Heart right ventricle (tissue), 16 donors: ENCODE results near the gene CKS2. TPM values are rescaled to one million over a fixed set of nuclear protein-coding genes. Genes with fewer than 3 reads are reported as not detected.
A peak's percentile ranks its signal among the peaks of the same experiment; 100 is the strongest.

Experiments
- ATAC-seq, 8 donors: fragments of 200-7000 bp; cut with Tn5 transposase; one replicate each; pipeline ENCODE4 v1.9.1; 2020; ENCODE audit warnings: mild to moderate bottlenecking in 8 of 8, moderate library complexity in 8 of 8, moderate number of reproducible peaks in 1 of 8
- DNase-seq, 2 donors: peaks; one replicate each; pipeline ENCODE4 v3.0.0-alpha.2; 2020
- H3K27ac ChIP-seq, 10 donors: fragments of 200-600 bp; sonication (generic) in 2 of 10; one replicate each; pipeline versions ENCODE4 v1.5.0 to v1.8.0; 2020 to 2022; ENCODE audit warnings: mild to moderate bottlenecking in 3 of 10
- H3K27me3 ChIP-seq, 7 donors: fragments of 200-600 bp; one replicate each; pipeline ENCODE4 v1.8.0; 2021 to 2022; ENCODE audit warnings: mild to moderate bottlenecking in 2 of 7
- H3K36me3 ChIP-seq, 9 donors: fragments of 200-600 bp; sonication (generic) in 1 of 9; one replicate each; pipeline versions ENCODE4 v1.5.0 to v1.8.0; 2020 to 2022; ENCODE audit warnings: mild to moderate bottlenecking in 2 of 9
- H3K4me1 ChIP-seq, 9 donors: fragments of 200-600 bp; sonication (generic) in 1 of 9; one replicate each; pipeline versions ENCODE4 v1.5.0 to v1.8.0; 2020 to 2022; ENCODE audit warnings: mild to moderate bottlenecking in 4 of 9
- H3K4me3 ChIP-seq, 10 donors: fragments of 200-600 bp; sonication (generic) in 2 of 10; one replicate each; pipeline versions ENCODE4 v1.5.0 to v1.8.0; 2020 to 2022; ENCODE audit warnings: mild to moderate bottlenecking in 7 of 10, moderate library complexity in 2 of 10
- H3K9me3 ChIP-seq, 11 donors: fragments of 200-600 bp in 10 of 11; sonication (generic) in 2 of 11; one replicate each; pipeline versions ENCODE4 v1.5.0 to v1.8.0; 2013 to 2022; ENCODE audit warnings: mild to moderate bottlenecking in 2 of 11, control low read depth in 1 of 11, moderate library complexity in 1 of 11
- WGBS, 2 donors: extraction: QIAGEN DNeasy Blood & Tissue Kit; methylation state at CpG; one replicate each; pipeline ENCODE4 v1.1.7; 2013; ENCODE audit warnings: inconsistent platforms in 1 of 2; 5-methylcytosine and 5-hydroxymethylcytosine counted together
- intact Hi-C, 10 donors: fragments of 100-400 bp; cut with DNase I; formaldehyde crosslinking; loops; one replicate each; pipeline versions ENCODE4 v1.11.1 to v1.14.2; 2022
- polyA plus RNA-seq, 2 donors: library from polyadenylated mRNA; stranded (reverse); fragments of 200-250 nt; gene quantifications; one replicate each; pipeline ENCODE4 v1.2.3, GENCODE V29; 2013
- total RNA-seq, 10 donors: library from RNA; stranded (reverse); fragmentation: NEBNext Ultra II Directional in 3 of 10; extraction: Animal tissue kit (Norgen Biotek cat#: 25700) in 3 of 10; gene quantifications; one replicate each; pipeline versions ENCODE4 v1.2.1 to v1.2.4, GENCODE V29; 2021 to 2023
- TF ChIP-seq, protein P1 (sequence below), 9 donors: fragments of 200-600 bp; sonication (generic) in 2 of 9; IDR thresholded peaks; one replicate each; pipeline versions ENCODE4 v1.5.0 to v1.8.0; 2021 to 2022; ENCODE audit warnings: antibody characterized with exemption in 9 of 9, mild to moderate bottlenecking in 5 of 9, moderate library complexity in 1 of 9
- donor health status: Arrhythmogenic right ventricular cardiomyopathy.
- donor health status: ischemic (EF 13 %, LVEDD 7.1; RV severe dilation, severe dysfunction).
- donor health status: healthy with polysubstance abuse.
- donor health status: DM: no; HTN: yes; CAD: no.
- donor health status: DM: no; HTN: no; CAD: no.
- donor health status: ischemic (EF 25% LVEDD 6.9; RV normal size, moderate dysfunction).
- donor health status: ischemic (EF 25% LVEDD 5.7; RV mildly dilated, moderate dysfunction).
- donor health status: healthy.
- donor health status: DM: yes; HTN: yes; CAD: no.
- donor health status: Ischemic cardiomyopathy.
- donor health status: ischemic (EF 35%, LVEDD 5.7; RV mildly dilated, moderate dysfunction).
- donor health status: nonischemic (EF 11% LVEDD 7.7; RV severe dilation, severe dysfunction).
- donor health status: DM: yes; HTN: yes; CAD: no.
- donor health status: PGD.
- donor health status: ischemic (EF 29% LVEDD 5.4; RV normal size, mild dysfunction).
- donor health status: nonischemic (EF 23%, LVEDD 6.1; RV moderate dilation, normal function).

The CKS2 gene
- total and polyA plus RNA-seq, 12 donors = 1.5 to 24.3 (median 7.5) TPM

DNA sequence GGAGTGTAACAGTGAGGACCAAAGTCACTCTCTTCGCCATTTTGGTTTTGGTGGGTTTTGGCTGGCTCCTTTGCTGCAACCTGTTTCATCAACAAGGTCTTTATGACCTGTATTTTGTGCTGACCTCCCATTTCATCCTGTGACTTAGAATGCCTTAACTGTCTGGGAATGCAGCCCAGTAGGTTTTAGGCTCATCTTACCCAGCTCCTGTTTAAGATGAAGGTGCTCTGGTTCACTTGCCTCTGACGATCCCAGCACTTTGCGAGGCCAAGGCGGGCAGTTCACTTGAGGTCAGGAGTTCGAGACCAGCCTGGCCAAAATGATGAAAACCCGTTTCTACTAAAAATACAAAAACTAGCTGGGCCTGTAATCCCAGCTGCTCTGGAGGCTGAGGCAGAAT is 1.8 kb upstream of the CKS2 start:
- peaks cover 0 to 32% (median 0%) of the 10 kb centered on the region in 9 donors for H3K36me3 ChIP-seq
- no peak for DNase-seq
- H3K27ac ChIP-seq = peak overlapping the region in 8 of 10 donors; percentile 99 to 100 (median 100)
- no peak for ATAC-seq
- intact Hi-C loops = loop anchor here in 1 of 10 donors (10.0 kb wide), 1 partner anchor 714 kb away; no protein-coding TSS in a partner anchor
- TF ChIP-seq, protein P1, sequence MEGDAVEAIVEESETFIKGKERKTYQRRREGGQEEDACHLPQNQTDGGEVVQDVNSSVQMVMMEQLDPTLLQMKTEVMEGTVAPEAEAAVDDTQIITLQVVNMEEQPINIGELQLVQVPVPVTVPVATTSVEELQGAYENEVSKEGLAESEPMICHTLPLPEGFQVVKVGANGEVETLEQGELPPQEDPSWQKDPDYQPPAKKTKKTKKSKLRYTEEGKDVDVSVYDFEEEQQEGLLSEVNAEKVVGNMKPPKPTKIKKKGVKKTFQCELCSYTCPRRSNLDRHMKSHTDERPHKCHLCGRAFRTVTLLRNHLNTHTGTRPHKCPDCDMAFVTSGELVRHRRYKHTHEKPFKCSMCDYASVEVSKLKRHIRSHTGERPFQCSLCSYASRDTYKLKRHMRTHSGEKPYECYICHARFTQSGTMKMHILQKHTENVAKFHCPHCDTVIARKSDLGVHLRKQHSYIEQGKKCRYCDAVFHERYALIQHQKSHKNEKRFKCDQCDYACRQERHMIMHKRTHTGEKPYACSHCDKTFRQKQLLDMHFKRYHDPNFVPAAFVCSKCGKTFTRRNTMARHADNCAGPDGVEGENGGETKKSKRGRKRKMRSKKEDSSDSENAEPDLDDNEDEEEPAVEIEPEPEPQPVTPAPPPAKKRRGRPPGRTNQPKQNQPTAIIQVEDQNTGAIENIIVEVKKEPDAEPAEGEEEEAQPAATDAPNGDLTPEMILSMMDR (IDR thresholded peaks at IDR 0.05) = no peak
- 92 to 95% methylated on average over 6 of the region's 6 CpGs for WGBS, 2 donors
- H3K4me3 ChIP-seq = no peak overlapping the region
- peaks cover 0 to 37% (median 21%) of the 10 kb centered on the region in 9 donors for H3K4me1 ChIP-seq
- H3K27me3 ChIP-seq = no peaks in the 10 kb centered on the region
- H3K9me3 ChIP-seq = no peaks in the 10 kb centered on the region

DNA sequence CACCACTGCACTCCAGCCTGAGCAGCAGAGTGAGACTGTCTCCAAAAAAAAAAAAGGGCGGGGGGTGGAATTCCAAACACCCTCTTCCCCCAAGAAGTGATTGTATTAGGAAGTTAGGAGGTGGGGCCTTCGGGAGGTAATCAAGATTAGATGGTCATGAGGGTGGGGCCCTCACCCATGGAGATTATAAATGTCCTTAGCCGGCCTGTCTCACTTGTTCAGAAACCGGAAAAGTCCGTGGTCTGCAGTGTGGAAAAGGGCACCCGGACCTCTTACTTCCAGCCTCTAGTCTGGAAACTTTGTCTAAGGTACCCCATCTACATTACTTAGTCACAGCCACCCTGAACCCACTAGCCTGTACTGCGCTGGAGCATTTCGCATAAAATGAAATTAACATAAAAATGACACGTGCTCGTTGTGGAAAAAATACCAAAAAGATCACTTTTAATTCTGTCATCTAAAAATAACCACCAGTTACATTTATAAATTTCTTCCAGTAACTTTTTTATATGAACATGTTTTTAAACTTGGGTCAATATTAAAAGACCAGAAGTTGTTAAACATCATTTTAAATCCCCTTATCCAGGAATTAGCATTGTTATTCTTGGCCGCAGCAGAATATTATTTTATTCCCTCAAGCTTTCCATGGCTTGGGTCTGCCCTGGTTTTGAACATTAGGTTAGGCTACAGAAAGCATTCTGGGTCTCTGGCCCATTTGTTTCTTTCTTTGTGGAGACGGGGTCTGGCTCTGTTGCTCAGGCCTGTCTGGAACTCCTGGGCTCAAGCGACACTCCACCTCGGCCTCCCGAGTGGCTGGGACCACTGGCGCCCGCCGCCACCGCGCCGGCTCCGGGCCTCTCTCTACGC is 1.2 kb upstream of the CKS2 start:
- Histone ChIP-seq H3K27ac (peak overlapping the region; percentile 97 to 100 (median 100)), H3K9me3 (no peaks in the 10 kb centered on the region), H3K27me3 (no peaks in the 10 kb centered on the region), H3K4me3 (peak overlapping the region; percentile 69 to 93 (median 80)), H3K4me1 (peaks cover 0 to 44% (median 21%) of the 10 kb centered on the region in 9 donors), H3K36me3 (peaks cover 0 to 32% (median 0%) of the 10 kb centered on the region in 9 donors)
- intact Hi-C loops = loop anchor here in 1 of 10 donors (10.0 kb wide), 1 partner anchor 715 kb away; no protein-coding TSS in a partner anchor
- ATAC-seq = no peak
- 18% methylated on average over 23 of the region's 23 CpGs for WGBS, 2 donors
- peak in 1 of 2 donors; percentile 13 for DNase-seq
- TF ChIP-seq, protein P1 (IDR thresholded peaks at IDR 0.05) = no peak

DNA sequence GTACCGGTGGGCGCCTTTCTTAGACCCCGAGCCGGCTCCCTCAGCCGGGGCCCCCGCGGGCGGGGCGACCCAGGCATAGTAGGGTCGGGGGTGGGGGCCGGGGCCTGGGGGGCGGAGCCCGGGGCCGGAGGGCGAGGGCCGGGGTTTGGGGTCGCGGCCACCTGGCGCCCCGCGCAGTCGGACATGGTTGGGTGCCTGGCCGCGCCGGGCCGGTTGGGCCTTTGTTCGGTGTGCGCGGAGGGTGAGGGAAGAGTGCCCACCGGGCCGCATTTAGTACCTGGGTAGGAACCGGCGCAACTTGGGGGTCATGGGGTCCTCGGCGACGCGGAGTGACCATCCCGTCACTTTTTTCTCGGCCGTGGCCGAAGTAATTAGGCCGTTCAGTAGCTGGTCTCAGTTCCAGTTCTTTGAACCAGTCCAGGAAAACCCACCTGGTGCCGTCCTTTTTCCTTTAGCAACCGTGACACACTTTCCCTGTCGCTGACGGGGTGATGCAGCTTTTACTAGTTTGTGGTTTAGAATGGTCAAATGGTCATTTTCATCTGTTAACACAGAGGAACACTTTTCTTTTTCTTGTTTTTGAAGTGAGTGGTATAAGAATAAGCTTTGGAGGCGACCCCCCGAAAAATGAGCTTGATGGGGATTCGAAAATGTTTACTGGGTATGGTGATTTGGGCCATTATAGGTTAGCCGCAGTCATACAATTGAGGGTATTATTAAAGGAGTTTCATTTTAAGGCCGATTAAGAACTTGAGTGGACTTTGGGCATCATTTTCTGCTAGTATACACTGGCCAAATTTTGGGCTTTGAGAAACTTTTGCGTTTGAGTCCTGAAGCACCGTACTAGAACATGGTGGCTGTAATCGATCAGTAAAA is 589 bp downstream of the CKS2 start:
- Histone ChIP-seq H3K4me3 (peak overlapping the region; percentile 41 to 93 (median 78)), H3K36me3 (peaks cover 0 to 31% (median 0%) of the 10 kb centered on the region in 9 donors), H3K9me3 (no peaks in the 10 kb centered on the region), H3K27ac (peak overlapping the region in 8 of 10 donors; percentile 15 to 100 (median 99)), H3K4me1 (peaks cover 0 to 47% (median 21%) of the 10 kb centered on the region in 9 donors), H3K27me3 (no peaks in the 10 kb centered on the region)
- ATAC-seq (peak in 2 of 8 donors; percentile 1 to 20), DNase-seq (peak in 1 of 2 donors; percentile 8)
- TF ChIP-seq, protein P1 (IDR thresholded peaks at IDR 0.05) = no peak
- intact Hi-C loops = no loop called here
- WGBS, 2 donors = 1% methylated on average over 54 of the region's 54 CpGs

DNA sequence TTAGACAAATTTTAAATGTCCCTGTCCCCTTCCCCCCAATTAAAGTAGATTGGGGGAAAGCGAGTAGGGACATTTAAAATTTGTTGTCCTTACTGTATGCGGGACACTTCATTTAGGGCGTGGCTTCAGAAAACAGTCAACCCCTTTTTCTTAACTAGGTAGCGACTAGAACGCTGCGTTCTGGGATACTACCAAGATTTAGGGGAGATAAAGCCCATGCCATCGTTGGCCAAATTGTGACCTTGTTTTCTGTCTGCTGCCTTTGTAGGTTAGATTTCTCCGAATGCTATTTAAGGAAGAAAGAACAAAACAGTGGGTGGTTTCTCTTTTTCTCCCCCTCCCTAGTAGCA is 1.2 kb downstream of the CKS2 start:
- H3K27ac ChIP-seq = peak overlapping the region in 1 of 10 donors; percentile 99
- intact Hi-C loops = no loop called here
- 1 to 4% methylated on average over 8 of the region's 8 CpGs for WGBS, 2 donors
- no peaks in the 10 kb centered on the region for H3K9me3 ChIP-seq
- H3K4me1 ChIP-seq = peaks cover 0 to 47% (median 21%) of the 10 kb centered on the region in 9 donors
- H3K36me3 ChIP-seq = peaks cover 0 to 26% (median 0%) of the 10 kb centered on the region in 9 donors
- no peak for DNase-seq
- no peaks in the 10 kb centered on the region for H3K27me3 ChIP-seq
- TF ChIP-seq, protein P1 (IDR thresholded peaks at IDR 0.05) = no peak
- H3K4me3 ChIP-seq = peak overlapping the region in 8 of 10 donors; percentile 14 to 93 (median 78)
- no peak for ATAC-seq
